B cell (primary cell): Measurements from ENCODE around the gene FAM3B. TPM values are rescaled to one million over a fixed set of nuclear protein-coding genes. Genes with fewer than 3 reads are reported as not detected.

Experiments used
- ATAC-seq: fragments of 200-7000 bp; cut with Tn5 transposase; one replicate; pipeline ENCODE4 v1.10.0; 2021; ENCODE audit warnings: low read depth, mild to moderate bottlenecking, moderate number of reproducible peaks, moderate library complexity
- CTCF ChIA-PET: fragments of 350-600 bp; sonication (Branson Sonifier 250); formaldehyde crosslinking; loops from one replicate; lab custom pipeline; 2021; ENCODE audit warnings: antibody characterized with exemption, inconsistent platforms; lab: Charles Lee
- POLR2A ChIA-PET: fragments of 350-600 bp; sonication (Branson Sonifier 250); formaldehyde crosslinking; loops from one replicate; lab custom pipeline; 2021; ENCODE audit warnings: antibody characterized with exemption; lab: Charles Lee
- DNase-seq: peaks from one replicate; pipeline ENCODE4 v3.0.0; 2013
- H2AFZ ChIP-seq: 2 replicates; pipeline ENCODE4 v1.6.1; 2012; ENCODE audit warnings: mild to moderate bottlenecking, low read depth, low read length; ENCODE audit not compliant: insufficient read depth, poor library complexity, severe bottlenecking
- H3K27ac ChIP-seq, 2 donors: 1 replicate in 1 of 2; 2 replicates in 1 of 2; pipeline ENCODE4 v1.5.1; 2012 to 2013; ENCODE audit warnings: low read length in 2 of 2, mild to moderate bottlenecking in 2 of 2, moderate library complexity in 1 of 2
- H3K27me3 ChIP-seq, 4 experiments: fragments of 200-600 bp in 1 of 4; sonication (generic) in 1 of 4; replicated peaks in 1 of 4; 1 replicate in 2 of 4; 2 replicates in 2 of 4; pipeline versions ENCODE4 v1.6.1 to v1.7.0; 2013 to 2016; ENCODE audit warnings: low read length in 3 of 4, mild to moderate bottlenecking in 2 of 4, mixed read lengths in 1 of 4, moderate library complexity in 1 of 4; ENCODE audit not compliant: insufficient read depth in 4 of 4, control insufficient read depth in 3 of 4; ENCODE audit errors: control extremely low read depth in 1 of 4
- H3K36me3 ChIP-seq, 2 experiments: replicated peaks in 1 of 2; 1 replicate in 1 of 2; 2 replicates in 1 of 2; pipeline versions ENCODE4 v1.6.1 to v1.7.1; 2013; ENCODE audit warnings: low read length in 1 of 2; ENCODE audit not compliant: insufficient read depth in 2 of 2, control insufficient read depth in 1 of 2; ENCODE audit errors: control extremely low read depth in 1 of 2, extremely low read depth in 1 of 2
- H3K4me1 ChIP-seq, 2 donors: fragments of 200-600 bp in 1 of 2; sonication (generic) in 1 of 2; 1 replicate in 1 of 2; 2 replicates in 1 of 2; pipeline versions ENCODE4 v1.5.1 to v1.6.1; 2013 to 2017; ENCODE audit warnings: low read length in 2 of 2; ENCODE audit not compliant: control insufficient read depth in 2 of 2, insufficient read depth in 2 of 2
- H3K4me2 ChIP-seq: replicated peaks from 2 replicates; pipeline ENCODE3; 2012; ENCODE audit warnings: mild to moderate bottlenecking, low read depth, low read length; ENCODE audit not compliant: poor library complexity, severe bottlenecking
- H3K4me3 ChIP-seq, 5 experiments: fragments of 200-600 bp in 1 of 5; sonication (generic) in 1 of 5; 1 replicate in 3 of 5; 2 replicates in 2 of 5; pipeline versions ENCODE4 v1.5.1 to v1.7.0; 2011 to 2016; ENCODE audit warnings: low read length in 4 of 5, mild to moderate bottlenecking in 4 of 5, low read depth in 2 of 5, control low read depth in 1 of 5, moderate library complexity in 1 of 5; ENCODE audit not compliant: insufficient read depth in 1 of 5; ENCODE audit errors: control extremely low read depth in 1 of 5, extremely low read depth in 1 of 5
- H3K79me2 ChIP-seq: fragments of 200-600 bp; sonication (generic); one replicate; pipeline ENCODE4 v1.6.0; 2016; ENCODE audit warnings: low read length; ENCODE audit not compliant: control insufficient read depth, insufficient read depth
- H3K9ac ChIP-seq: fragments of 200-600 bp; sonication (generic); 2 replicates; pipeline ENCODE4 v1.6.1; 2017; ENCODE audit warnings: mild to moderate bottlenecking, low read length, moderate library complexity
- H3K9me3 ChIP-seq, 3 donors: one replicate each; pipeline versions ENCODE4 v1.6.1 to v1.7.1; 2013; ENCODE audit warnings: low read length in 2 of 3; ENCODE audit not compliant: control insufficient read depth in 2 of 3, insufficient read depth in 1 of 3; ENCODE audit errors: control extremely low read depth in 1 of 3
- H4K20me1 ChIP-seq: 2 replicates; pipeline ENCODE4 v1.6.0; 2012; ENCODE audit warnings: mild to moderate bottlenecking, low read length; ENCODE audit not compliant: insufficient read depth, control insufficient read depth, poor library complexity, severe bottlenecking
- H3K27ac Mint-ChIP-seq: one replicate; pipeline ENCODE4 v1.8.0; 2021; ENCODE audit warnings: mixed read lengths
- H3K27me3 Mint-ChIP-seq: one replicate; pipeline ENCODE4 v1.8.0; 2021; ENCODE audit warnings: mixed read lengths
- H3K4me1 Mint-ChIP-seq: one replicate; pipeline ENCODE4 v1.8.0; 2021; ENCODE audit warnings: mixed read lengths
- H3K4me3 Mint-ChIP-seq: one replicate; pipeline ENCODE4 v1.8.0; 2021; ENCODE audit warnings: mixed read lengths
- H3K9me3 Mint-ChIP-seq: one replicate; pipeline ENCODE4 v1.8.0; 2022; ENCODE audit warnings: mixed read lengths; ENCODE audit not compliant: insufficient read depth
- CTCF ChIP-seq: fragments of 200-600 bp; IDR thresholded peaks from one replicate; pipeline ENCODE4 v1.8.0; 2022; ENCODE audit warnings: antibody characterized with exemption, mild to moderate bottlenecking
- EZH2 ChIP-seq: IDR thresholded peaks from 2 replicates; pipeline ENCODE4 v1.6.1; 2012; ENCODE audit warnings: borderline replicate concordance, low read depth, mild to moderate bottlenecking, moderate library complexity, low read length; ENCODE audit not compliant: insufficient read depth, poor library complexity, severe bottlenecking
- WGBS: methylation state at CpG from one replicate; pipeline ENCODE4 v1.1.5; 2013; ENCODE audit warnings: missing lambda C conversion rate; ENCODE audit not compliant: insufficient coverage; 5-methylcytosine and 5-hydroxymethylcytosine counted together
- intact Hi-C: fragments of 100-400 bp; cut with micrococcal nuclease; formaldehyde crosslinking; loops from one replicate; pipeline ENCODE4 v1.10.0; 2022
- polyA plus RNA-seq: library from polyadenylated mRNA; depleted of rRNA; stranded (reverse); fragments of >200 nt; gene quantifications from 2 replicates; pipeline ENCODE4 v1.2.3, GENCODE V29; 2012
- total RNA-seq, 2 donors: library from RNA; stranded (reverse); fragments of 120-200 nt in 1 of 2; gene quantifications; 1 replicate in 1 of 2; 2 replicates in 1 of 2; pipeline versions ENCODE4 v1.2.3 to v1.2.4, GENCODE V29; 2013 to 2022

Gene FAM3B
- total and polyA plus RNA-seq, 2 donors (not counting 1 experiment from before 2014, with no cell fraction given): 0.09 TPM; not detected in 1

GRCh38 chr21:41374867-41375533 lies 58.4 kb downstream of the FAM3B start:
- no peak overlapping the region for H3K27ac ChIP-seq
- intact Hi-C loops: no loop called here
- no peak overlapping the region for H2AFZ ChIP-seq
- no peak overlapping the region for H3K4me3 Mint-ChIP-seq
- peaks cover 65% of the 10 kb centered on the region for H3K79me2 ChIP-seq
- peaks cover 14 to 15% of the 10 kb centered on the region in 2 donors for H3K4me1 ChIP-seq
- H3K4me1 Mint-ChIP-seq: peaks cover 24% of the 10 kb centered on the region
- no peak for DNase-seq
- H3K4me2 ChIP-seq: no peak overlapping the region
- peaks cover 24% of the 10 kb centered on the region for H4K20me1 ChIP-seq
- no peaks in the 10 kb centered on the region for H3K9me3 Mint-ChIP-seq
- no peaks in the 10 kb centered on the region for H3K27me3 ChIP-seq
- ATAC-seq: no peak
- TF ChIP-seq EZH2 (no peak), CTCF (no peak)
- H3K36me3 ChIP-seq: peaks cover 0 to 43% of the 10 kb centered on the region in 2 experiments
- POLR2A ChIA-PET: no interaction called here
- no peaks in the 10 kb centered on the region for H3K27me3 Mint-ChIP-seq
- no peak overlapping the region for H3K9ac ChIP-seq
- H3K4me3 ChIP-seq: no peak overlapping the region
- H3K9me3 ChIP-seq: peaks cover 0 to 3% (median 0%) of the 10 kb centered on the region in 3 donors
- CTCF ChIA-PET: interaction anchor here (1.1 kb wide), 1 partner anchor 92 kb away, joined by 5 read pairs; no protein-coding TSS in a partner anchor
- 84% methylated on average over 5 of the region's 5 CpGs for WGBS
- no peak overlapping the region for H3K27ac Mint-ChIP-seq

- H3K4me1 ChIP-seq: peaks cover 6 to 7% of the 10 kb centered on the region in 2 donors
- ChIA-PET POLR2A (no interaction called here), CTCF (interaction anchor here (1.1 kb wide), 1 partner anchor 93 kb away, joined by 5 read pairs; no protein-coding TSS in a partner anchor)
- no peak overlapping the region for H3K4me3 Mint-ChIP-seq
- intact Hi-C loops: no loop called here
- no peak overlapping the region for H3K27ac Mint-ChIP-seq
- H3K27me3 ChIP-seq: no peaks in the 10 kb centered on the region
- H3K27me3 Mint-ChIP-seq: no peaks in the 10 kb centered on the region
- peaks cover 0 to 8% (median 0%) of the 10 kb centered on the region in 3 donors for H3K9me3 ChIP-seq
- H3K27ac ChIP-seq: no peak overlapping the region
- H3K9ac ChIP-seq: no peak overlapping the region
- H4K20me1 ChIP-seq: peaks cover 24% of the 10 kb centered on the region
- H3K4me1 Mint-ChIP-seq: peaks cover 16% of the 10 kb centered on the region
- H2AFZ ChIP-seq: no peak overlapping the region
- H3K36me3 ChIP-seq: peaks cover under 1 to 52% of the 10 kb centered on the region in 2 experiments
- H3K4me2 ChIP-seq: no peak overlapping the region
- H3K79me2 ChIP-seq: peaks cover 57% of the 10 kb centered on the region
- H3K9me3 Mint-ChIP-seq: no peaks in the 10 kb centered on the region
- H3K4me3 ChIP-seq: no peak overlapping the region
- TF ChIP-seq EZH2 (no peak), CTCF (no peak)
- ATAC-seq (no peak), DNase-seq (no peak)
- 91% methylated on average over 5 of the region's 5 CpGs for WGBS
Observed at GRCh38 chr21:41375875-41376274, 59.3 kb downstream of the FAM3B start.
